Astrocyte of the spinal cord (primary cell): ENCODE results near the gene CNN1.
"Not testable (repeated sequence)": the region's sequence is repeated elsewhere in the genome, so short reads cannot be mapped to it uniquely, and the experiment has no call there.

Source experiments
- DNase-seq: peaks from one replicate; pipeline ENCODE4 v3.0.0; 2011; ENCODE audit warnings: low read depth, low spot score
- H3K4me3 ChIP-seq: 2 replicates; pipeline ENCODE4 v1.5.1; 2011; ENCODE audit warnings: low read depth, mild to moderate bottlenecking, low read length, moderate library complexity
- CTCF ChIP-seq: IDR thresholded peaks from 2 replicates; pipeline ENCODE4 v1.5.1; 2012; ENCODE audit warnings: low read depth, mild to moderate bottlenecking, low read length, inconsistent platforms
- in situ Hi-C: cut with HindIII; loops from 2 replicates; pipeline ENCODE4 v1.10.0; 2017; ENCODE audit warnings: low sequenced_read_pairs

Gene CNN1

GRCh38 chr19:11587975-11588631 is 49.5 kb downstream of the CNN1 start:
- in situ Hi-C loops, result no loop called here
- DNase-seq, result no peak
- no peak for TF ChIP-seq CTCF
- H3K4me3 ChIP-seq, result no peak overlapping the region

- no peak for DNase-seq
- TF ChIP-seq CTCF, result no peak
- H3K4me3 ChIP-seq, result no peak overlapping the region
- in situ Hi-C loops, result no loop called here
Observed at GRCh38 chr19:11594084-11594483, 55.4 kb downstream of the CNN1 start.

GRCh38 chr19:11596156-11596555 is 57.5 kb downstream of the CNN1 start:
- no peak overlapping the region for H3K4me3 ChIP-seq
- no peak for DNase-seq
- in situ Hi-C loops, result no loop called here
- TF ChIP-seq CTCF, result no peak

- in situ Hi-C loops, result no loop called here
- peak within 1 kb of the TSS; percentile 98 for H3K4me3 ChIP-seq
- DNase-seq, result peak; percentile 98
- peak; percentile 5 for TF ChIP-seq CTCF
Observed at GRCh38 chr19:11597202-11598102, 58.8 kb downstream of the CNN1 start, which contains the start of gene ZNF627. TSS of gene ZNF627 (plus strand) at chr19:11597483. CDS start at chr19:11597628, 145 bp downstream.

- TF ChIP-seq CTCF, result no peak
- peak overlapping the region; percentile 98 for H3K4me3 ChIP-seq
- DNase-seq, result no peak
- in situ Hi-C loops, result no loop called here
Observed at GRCh38 chr19:11598103-11598483, 59.4 kb downstream of the CNN1 start.

- no peak for DNase-seq
- H3K4me3 ChIP-seq, result peak overlapping the region; percentile 98
- in situ Hi-C loops, result no loop called here
Observed at GRCh38 chr19:11598746-11599145, 60.1 kb downstream of the CNN1 start.

GRCh38 chr19:11599704-11600103 is 61.1 kb downstream of the CNN1 start:
- not testable (repeated sequence) for DNase-seq

More at GRCh38 chr19:11598746-11599145, 60.1 kb downstream of the CNN1 start:
- TF ChIP-seq CTCF, result no peak

More at GRCh38 chr19:11599704-11600103, 61.1 kb downstream of the CNN1 start:
- in situ Hi-C loops, H3K4me3 ChIP-seq: not testable (repeated sequence)
